Activated CD8-positive, alpha-beta memory T cell treated with anti-CD3 and anti-CD28 coated beads for 36 hours (primary cell): ENCODE results near the gene PROSER3. TPM values are rescaled to one million over a fixed set of nuclear protein-coding genes. Genes with fewer than 3 reads are reported as not detected.
"Not testable (repeated sequence)": the region's sequence is repeated elsewhere in the genome, so short reads cannot be mapped to it uniquely, and the experiment has no call there.

Experiments
- CTCF ChIA-PET: fragments of 350-600 bp; sonication (Branson Sonifier 250); formaldehyde crosslinking; loops from one replicate; lab custom pipeline; 2021; ENCODE audit warnings: antibody characterized with exemption; lab: Charles Lee
- POLR2A ChIA-PET: fragments of 350-600 bp; sonication (Branson Sonifier 250); formaldehyde crosslinking; loops from one replicate; lab custom pipeline; 2021; ENCODE audit warnings: antibody characterized with exemption; lab: Charles Lee
- total RNA-seq, 2 experiments: library from RNA; stranded (reverse); gene quantifications; one replicate each; pipeline ENCODE4 v1.2.3, GENCODE V29; 2021

The PROSER3 gene
- total RNA-seq, 2 experiments from 2014 or later = 33.7 to 37.0 TPM

- CTCF ChIA-PET = interaction anchor here (0.9 kb wide), 1 partner anchor 63 kb away, joined by 3 read pairs; no protein-coding TSS in a partner anchor
- POLR2A ChIA-PET = interaction anchor here (0.7 to 1.0 kb wide), 4 partner anchors 8 to 54 kb away, joined by 3 to 4 read pairs (median 3); partner anchors contain the start of genes IGFLR1 and LIN37
These were observed 1.4 kb upstream of the PROSER3 start, which contains the start of gene HSPB6 for GRCh38 chr19:35756377-35757230. HSPB6 (minus strand) TSS chr19:35757029; CDS start chr19:35757008, 21 bp downstream.

GRCh38 chr19:35757231-35757748 is 686 bp upstream of the PROSER3 start:
- CTCF ChIA-PET = interaction anchor here (0.9 to 1.2 kb wide), 2 partner anchors 9 to 62 kb away, joined by 3 read pairs; partner anchors contain the start of gene LIN37
- POLR2A ChIA-PET = interaction anchor here (0.7 to 0.9 kb wide), 4 partner anchors 9 to 55 kb away, joined by 3 to 6 read pairs (median 4); partner anchors contain the start of genes IGFLR1 and LIN37

GRCh38 chr19:35759697-35760096 is 1.7 kb downstream of the PROSER3 start:
- ChIA-PET POLR2A (no interaction called here), CTCF (no interaction called here)

GRCh38 chr19:35760711-35761349 is 2.9 kb downstream of the PROSER3 start:
- CTCF ChIA-PET = no interaction called here
- POLR2A ChIA-PET = no interaction called here

- CTCF ChIA-PET = interaction anchor here (1.0 kb wide), 1 partner anchor 91 kb away, joined by 3 read pairs; no protein-coding TSS in a partner anchor
- POLR2A ChIA-PET = interaction anchor here (0.6 kb wide), 1 partner anchor 134 kb away, joined by 4 read pairs; no protein-coding TSS in a partner anchor
These were observed 6.7 kb downstream of the PROSER3 start for GRCh38 chr19:35764432-35765315.

GRCh38 chr19:35766571-35767104 is 8.7 kb downstream of the PROSER3 start:
- ChIA-PET CTCF (interaction anchor here (0.7 kb wide), 2 partner anchors 53 to 74 kb away, joined by 3 to 4 read pairs; no protein-coding TSS in a partner anchor), POLR2A (no interaction called here)

- ChIA-PET CTCF (interaction anchor here (0.6 to 0.7 kb wide), 2 partner anchors 31 to 74 kb away, joined by 3 to 4 read pairs; no protein-coding TSS in a partner anchor), POLR2A (no interaction called here)
These were observed 9.5 kb downstream of the PROSER3 start for GRCh38 chr19:35767288-35768081.

- CTCF ChIA-PET = no interaction called here
- POLR2A ChIA-PET = no interaction called here
These were observed 10.1 kb downstream of the PROSER3 start for GRCh38 chr19:35768082-35768421.

GRCh38 chr19:35772362-35772761 is 14.4 kb downstream of the PROSER3 start:
- POLR2A ChIA-PET = interaction anchor here (0.6 to 0.7 kb wide), 2 partner anchors 110 to 117 kb away, joined by 3 to 8 read pairs; no protein-coding TSS in a partner anchor
- CTCF ChIA-PET = not testable (repeated sequence)

GRCh38 chr19:35773020-35773806 is 15.2 kb downstream of the PROSER3 start:
- ChIA-PET POLR2A (interaction anchor here (0.5 to 0.6 kb wide), 2 partner anchors 47 to 116 kb away, joined by 3 read pairs; no protein-coding TSS in a partner anchor), CTCF (interaction anchor here (0.6 to 1.0 kb wide), 2 partner anchors 67 to 116 kb away, joined by 3 to 4 read pairs; no protein-coding TSS in a partner anchor)

GRCh38 chr19:35774274-35775045 is 16.5 kb downstream of the PROSER3 start:
- ChIA-PET CTCF (interaction anchor here (1.0 kb wide), 1 partner anchor 68 kb away, joined by 4 read pairs; no protein-coding TSS in a partner anchor), POLR2A (no interaction called here)

GRCh38 chr19:35775046-35775297 is 17.0 kb downstream of the PROSER3 start:
- POLR2A ChIA-PET = no interaction called here
- CTCF ChIA-PET = no interaction called here

GRCh38 chr19:35775298-35776101 is 17.5 kb downstream of the PROSER3 start, which contains the start of gene ARHGAP33:
ARHGAP33 (plus strand) TSS chr19:35775564; CDS start chr19:35775659, 95 bp downstream.
- CTCF ChIA-PET = interaction anchor here (1.4 kb wide), 1 partner anchor 15 kb away, joined by 4 read pairs; no protein-coding TSS in a partner anchor
- POLR2A ChIA-PET = interaction anchor here (2.1 kb wide), 1 partner anchor 30 kb away, joined by 6 read pairs; the partner anchor contains the start of genes PSENEN and U2AF1L4

GRCh38 chr19:35776102-35776788 is 18.3 kb downstream of the PROSER3 start:
- ChIA-PET CTCF (interaction anchor here (1.4 kb wide), 1 partner anchor 15 kb away, joined by 4 read pairs; no protein-coding TSS in a partner anchor), POLR2A (interaction anchor here (2.1 kb wide), 1 partner anchor 31 kb away, joined by 6 read pairs; the partner anchor contains the start of genes PSENEN and U2AF1L4)
